GM18861 (cell line): ENCODE measurements around the gene ACP3.

Experiments
- ATAC-seq: cut with Tn5 transposase; IDR thresholded peaks from one replicate; pipeline ENCODE4 v1.9.1; 2021; ENCODE audit not compliant: unreplicated experiment

ACP3 gene

DNA sequence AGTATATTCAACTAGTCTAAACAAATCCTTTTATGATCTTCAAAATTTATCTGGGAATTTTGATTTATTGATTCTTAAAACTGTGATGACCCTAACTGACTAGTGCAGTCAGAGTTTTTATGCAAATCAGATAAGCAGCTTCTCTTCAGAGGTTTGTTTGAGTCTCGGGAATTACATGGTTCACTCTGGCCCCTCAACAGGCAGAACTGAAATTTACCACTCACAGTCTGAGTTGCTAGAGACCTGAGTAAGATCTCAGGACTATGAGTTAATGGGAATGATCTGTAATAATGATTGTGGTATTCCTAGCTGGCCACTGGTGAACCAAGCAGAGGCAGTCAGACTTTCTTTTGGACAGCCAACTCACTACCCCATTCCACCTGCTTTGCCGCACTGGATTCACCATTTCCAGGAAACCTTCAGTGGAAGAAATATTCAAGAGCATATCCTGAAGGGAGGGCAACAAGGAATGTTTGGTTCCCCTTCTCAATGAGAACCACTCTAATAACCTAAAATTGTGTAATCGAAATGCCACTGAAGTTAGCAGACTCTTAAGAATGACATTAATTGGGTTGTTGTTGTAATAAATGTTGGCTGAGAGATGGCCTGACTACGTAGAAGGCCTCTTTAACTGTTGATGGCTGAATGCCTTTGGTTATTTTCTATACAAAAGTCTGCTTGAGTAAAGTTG lies 88.5 kb downstream of the ACP3 start:
- ATAC-seq = no peak

DNA sequence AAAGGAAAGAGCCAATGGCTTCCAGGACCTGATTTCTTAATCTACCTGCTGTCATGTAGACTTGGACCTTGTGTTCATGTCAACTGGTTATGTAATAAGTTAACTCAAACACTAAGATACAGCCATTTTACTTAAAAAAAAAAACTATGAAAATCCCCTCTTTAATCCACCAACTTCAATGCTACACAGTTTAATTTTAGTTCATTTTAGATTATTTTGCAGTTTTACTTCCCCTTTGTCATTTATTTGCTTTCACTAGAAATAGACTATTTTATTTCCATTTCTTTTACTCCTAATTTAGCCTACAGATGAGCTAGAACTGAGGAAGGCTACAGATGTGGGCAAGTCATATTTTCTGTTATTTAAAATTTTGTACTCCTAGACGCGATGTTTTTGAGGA lies 89.4 kb downstream of the ACP3 start:
- no peak for ATAC-seq

DNA sequence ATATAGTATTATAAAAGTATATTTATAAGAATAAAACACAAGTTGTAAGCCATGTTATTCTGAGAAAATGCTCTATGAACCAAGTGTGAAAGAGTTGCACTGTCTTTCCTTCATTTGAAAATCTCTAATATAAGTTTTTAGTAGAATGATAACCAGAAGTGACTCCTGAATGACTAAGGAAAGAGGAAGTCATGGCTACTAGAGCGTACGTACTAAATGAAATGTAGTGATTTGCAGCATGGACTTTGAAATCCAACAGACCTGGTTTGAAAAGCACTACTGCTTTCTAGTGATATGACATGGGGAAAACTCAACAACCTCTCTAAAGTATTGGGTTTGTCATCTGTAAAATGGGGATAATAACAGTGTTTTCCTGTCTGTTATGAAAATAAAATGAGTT lies 89.8 kb downstream of the ACP3 start:
- ATAC-seq = no peak
